ENCODE measurements around the gene MTX2. TPM values are rescaled to one million over a fixed set of nuclear protein-coding genes. Genes with fewer than 3 reads are reported as not detected.
"Not testable (repeated sequence)": the region's sequence is repeated elsewhere in the genome, so short reads cannot be mapped to it uniquely, and the experiment has no call there.

The MTX2 gene
- total RNA-seq, 2 experiments from 2014 or later = 11.4 to 12.7 TPM

DNA sequence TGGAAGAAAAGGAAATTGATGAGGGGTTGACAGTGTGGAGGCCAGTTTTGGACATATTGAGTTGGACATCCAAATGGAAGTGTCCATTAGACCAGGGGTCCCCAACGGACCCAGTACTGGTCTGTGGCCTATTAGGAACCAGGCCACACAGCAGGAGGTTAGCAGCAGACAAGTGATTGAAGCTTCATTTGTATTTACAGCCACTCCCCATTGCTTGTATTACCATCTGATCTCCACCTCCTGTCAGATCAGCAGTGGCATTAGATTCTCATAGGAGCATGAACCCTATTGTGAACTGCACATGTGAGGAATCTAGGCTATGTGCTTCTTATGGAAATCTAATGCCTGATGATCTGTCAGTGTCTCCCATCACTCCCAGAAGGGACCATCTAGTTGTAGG lies 99.1 kb downstream of the MTX2 start:
- Mint-ChIP-seq H3K4me1 (no peaks in the 10 kb centered on the region), H3K36me3 (no peaks in the 10 kb centered on the region), H3K27me3 (peaks cover 33% of the 10 kb centered on the region), H3K9me3 (no peaks in the 10 kb centered on the region), H3K27ac (no peak overlapping the region), H3K4me3 (no peak overlapping the region)
- DNase-seq (no peak), ATAC-seq (ENCODE audit: low read depth) (no peak)
- POLR2A ChIA-PET = no interaction called here

- Mint-ChIP-seq H3K4me1 (no peaks in the 10 kb centered on the region), H3K36me3 (no peaks in the 10 kb centered on the region), H3K4me3 (no peak overlapping the region), H3K27me3 (peaks cover 37% of the 10 kb centered on the region), H3K27ac (no peak overlapping the region), H3K9me3 (no peaks in the 10 kb centered on the region)
- no peak for DNase-seq
- POLR2A ChIA-PET = no interaction called here
- no peak for ATAC-seq (ENCODE audit: low read depth)
Observed at GRCh38 chr2:176370467-176371171, 101.4 kb downstream of the MTX2 start.

- H3K9me3 Mint-ChIP-seq; H3K36me3 Mint-ChIP-seq; H3K4me1 Mint-ChIP-seq; H3K4me3 Mint-ChIP-seq; H3K27ac Mint-ChIP-seq; DNase-seq; POLR2A ChIA-PET; ATAC-seq (ENCODE audit: low read depth): not testable (repeated sequence)
- H3K27me3 Mint-ChIP-seq = peaks cover 40% of the 10 kb centered on the region
Observed at GRCh38 chr2:176373155-176373554, 103.9 kb downstream of the MTX2 start.

DNA sequence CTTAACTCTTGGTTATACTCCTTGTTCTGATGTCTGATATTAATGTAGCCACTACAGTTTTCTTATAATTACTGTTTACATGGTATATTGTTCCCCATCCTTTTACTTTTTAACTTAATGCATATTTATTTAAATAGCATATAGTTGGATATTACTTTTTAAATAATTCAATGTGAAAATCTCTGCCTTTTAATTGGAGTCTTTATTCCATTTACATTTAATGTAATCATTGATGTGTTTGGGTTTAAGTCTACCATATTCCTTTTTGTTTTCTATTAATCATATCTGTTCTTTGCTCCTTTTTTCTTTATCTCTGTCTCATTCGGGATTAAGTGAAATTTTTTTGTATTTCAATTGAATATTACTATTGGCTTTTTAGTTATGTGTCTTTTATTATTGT lies 109.1 kb downstream of the MTX2 start:
- ATAC-seq (ENCODE audit: low read depth) (no peak), DNase-seq (no peak)
- Mint-ChIP-seq H3K4me1 (no peaks in the 10 kb centered on the region), H3K27me3 (peaks cover 33% of the 10 kb centered on the region), H3K4me3 (no peak overlapping the region), H3K27ac (no peak overlapping the region), H3K9me3 (peaks cover 7% of the 10 kb centered on the region), H3K36me3 (no peaks in the 10 kb centered on the region)
- POLR2A ChIA-PET = no interaction called here

- peaks cover 7% of the 10 kb centered on the region for H3K9me3 Mint-ChIP-seq
- H3K27me3 Mint-ChIP-seq = peaks cover 26% of the 10 kb centered on the region
- no peaks in the 10 kb centered on the region for H3K36me3 Mint-ChIP-seq
- H3K27ac Mint-ChIP-seq = no peak overlapping the region
- no peak overlapping the region for H3K4me3 Mint-ChIP-seq
- ATAC-seq (ENCODE audit: low read depth) (no peak), DNase-seq (no peak)
- no peaks in the 10 kb centered on the region for H3K4me1 Mint-ChIP-seq
- POLR2A ChIA-PET = no interaction called here
Observed at GRCh38 chr2:176380341-176380740, 111.1 kb downstream of the MTX2 start.

DNA sequence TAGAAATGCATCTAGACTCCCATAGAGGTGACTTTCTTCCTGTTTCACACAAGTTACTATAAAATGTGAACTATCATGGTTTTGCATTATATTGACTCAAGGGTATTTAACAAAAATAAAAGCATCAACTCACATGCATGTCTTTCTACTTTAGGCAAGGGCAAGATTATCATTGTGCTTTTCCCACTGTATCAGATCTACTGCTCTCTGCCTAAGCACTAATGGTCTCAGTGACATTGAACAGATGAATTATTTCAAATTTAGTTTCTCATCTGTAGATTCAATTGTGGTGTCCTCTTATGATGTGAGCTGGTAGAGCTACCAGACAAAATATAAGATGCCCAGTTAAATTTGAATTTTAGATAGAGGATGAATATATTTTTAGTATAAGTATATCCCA lies 113.9 kb downstream of the MTX2 start:
- no peak overlapping the region for H3K4me3 Mint-ChIP-seq
- H3K27me3 Mint-ChIP-seq = peaks cover 14% of the 10 kb centered on the region
- ATAC-seq (ENCODE audit: low read depth) (no peak), DNase-seq (no peak)
- H3K4me1 Mint-ChIP-seq = no peaks in the 10 kb centered on the region
- no peaks in the 10 kb centered on the region for H3K36me3 Mint-ChIP-seq
- POLR2A ChIA-PET = no interaction called here
- H3K27ac Mint-ChIP-seq = no peak overlapping the region
- peaks cover 7% of the 10 kb centered on the region for H3K9me3 Mint-ChIP-seq

DNA sequence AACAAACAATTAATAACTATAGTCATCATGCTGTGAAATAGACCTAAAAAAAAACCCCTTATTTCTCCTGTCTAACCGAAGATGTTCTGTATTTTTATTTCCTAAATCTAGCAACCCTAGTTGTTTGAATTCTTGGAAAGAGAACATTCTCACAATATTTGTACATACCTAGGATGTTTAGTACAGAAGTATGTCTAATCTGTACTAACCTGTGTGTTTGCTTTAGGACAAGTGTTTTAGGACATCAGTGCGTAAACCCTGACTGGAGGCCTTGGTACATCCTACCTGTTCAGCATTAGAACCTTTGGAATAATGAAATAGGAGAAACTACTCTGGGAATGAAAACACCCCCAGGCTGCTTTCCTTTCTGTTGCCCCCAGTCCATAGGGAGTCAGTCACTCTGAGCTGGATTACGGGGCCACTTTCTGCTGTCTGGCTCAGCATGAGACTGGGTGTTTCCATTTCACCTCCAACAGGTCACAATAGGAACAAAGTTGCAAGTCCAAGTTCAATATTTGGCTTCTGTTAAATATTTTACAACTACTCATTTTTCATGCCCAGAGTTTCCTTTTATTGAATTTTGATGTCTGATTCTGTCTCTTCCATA lies 114.7 kb downstream of the MTX2 start:
- Mint-ChIP-seq H3K36me3 (no peaks in the 10 kb centered on the region), H3K9me3 (peaks cover 5% of the 10 kb centered on the region), H3K27ac (no peak overlapping the region), H3K4me3 (no peak overlapping the region), H3K4me1 (no peaks in the 10 kb centered on the region), H3K27me3 (peaks cover 18% of the 10 kb centered on the region)
- ATAC-seq (ENCODE audit: low read depth) = no peak
- POLR2A ChIA-PET = no interaction called here
- DNase-seq = no peak

GRCh38 chr2:176385219-176385759 lies 116.0 kb downstream of the MTX2 start:
- Mint-ChIP-seq H3K4me3 (no peak overlapping the region), H3K27ac (no peak overlapping the region), H3K4me1 (no peaks in the 10 kb centered on the region), H3K36me3 (no peaks in the 10 kb centered on the region), H3K9me3 (peaks cover 2% of the 10 kb centered on the region), H3K27me3 (peaks cover 25% of the 10 kb centered on the region)
- no peak for DNase-seq
- no peak for ATAC-seq (ENCODE audit: low read depth)
- POLR2A ChIA-PET = no interaction called here

- no peaks in the 10 kb centered on the region for H3K9me3 Mint-ChIP-seq
- DNase-seq = no peak
- no peak overlapping the region for H3K27ac Mint-ChIP-seq
- no peaks in the 10 kb centered on the region for H3K36me3 Mint-ChIP-seq
- H3K27me3 Mint-ChIP-seq = peaks cover 26% of the 10 kb centered on the region
- H3K4me1 Mint-ChIP-seq = no peaks in the 10 kb centered on the region
- ATAC-seq (ENCODE audit: low read depth) = no peak
- no peak overlapping the region for H3K4me3 Mint-ChIP-seq
- POLR2A ChIA-PET = interaction anchor here (0.6 kb wide), 1 partner anchor 35 kb away, joined by 3 read pairs; no protein-coding TSS in a partner anchor
Observed at GRCh38 chr2:176385838-176386237, 116.6 kb downstream of the MTX2 start.

Other genes with a start within 250 kb of the MTX2 start
- not detected for gene EVX2, start 185.5 kb upstream of the MTX2 start, total RNA-seq
- gene HOXD13, start 176.7 kb upstream of the MTX2 start, total RNA-seq = not detected
- not detected for gene HOXD12, start 169.6 kb upstream of the MTX2 start, total RNA-seq
- gene HOXD11, start 162.2 kb upstream of the MTX2 start, total RNA-seq = not detected
- not detected for gene HOXD10, start 152.7 kb upstream of the MTX2 start, total RNA-seq
- not detected for gene HOXD9, start 146.7 kb upstream of the MTX2 start, total RNA-seq
- not detected for gene HOXD8, start 139.7 kb upstream of the MTX2 start, total RNA-seq
- gene HOXD4, start 117.9 kb upstream of the MTX2 start, total RNA-seq = not detected
- not detected for gene HOXD3, start 112.1 kb upstream of the MTX2 start, total RNA-seq
- not detected for gene HOXD1, start 80.8 kb upstream of the MTX2 start, total RNA-seq

Data from activated naive CD8-positive, alpha-beta T cell treated with anti-CD3 and anti-CD28 coated beads, Interleukin-2, amount 10 ng/mL, durations not matched to agents 7 days and 5 days (primary cell).